NCI-H2081 treated with DMSO at 0.1 percent for 48 hours (cell line): ENCODE results near the gene SCARF1.

Source experiments
- DNase-seq: peaks from one replicate; lab custom pipeline; 2025; lab: John Stamatoyannopoulos, UW

The SCARF1 gene

DNA sequence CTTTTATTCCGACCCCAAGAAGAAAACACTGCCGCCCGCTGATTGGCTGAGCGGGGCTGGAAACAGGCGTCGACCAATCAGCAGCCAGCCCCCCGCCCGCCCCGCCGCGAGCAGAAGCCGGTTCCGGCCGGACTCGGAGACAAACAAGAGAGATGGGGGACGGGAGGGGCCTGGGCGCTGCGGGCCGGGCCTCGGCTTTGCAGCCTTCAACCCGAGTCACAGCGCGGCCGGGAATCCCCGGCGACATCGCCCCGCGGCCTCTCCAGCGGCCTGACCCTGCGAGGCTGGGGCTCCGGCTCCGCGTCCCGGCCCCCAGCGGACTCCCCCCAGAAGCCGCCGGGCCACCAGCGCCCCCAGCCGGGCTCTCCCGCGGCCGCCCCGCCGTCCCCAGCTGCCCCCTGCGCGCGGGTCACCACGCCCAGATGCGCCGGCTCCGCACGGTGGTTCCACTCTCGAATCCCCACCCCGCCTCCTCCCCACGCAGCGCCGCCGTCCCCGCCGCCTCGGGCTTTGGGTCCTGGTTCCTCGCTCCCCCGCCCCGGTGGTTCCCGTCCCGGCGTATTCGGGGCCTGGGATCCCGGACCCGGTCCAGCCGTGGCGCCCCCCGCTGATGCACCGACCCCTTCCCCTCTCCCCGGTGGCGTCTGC is 16.6 kb downstream of the SCARF1 start:
- peak; percentile 59 for DNase-seq

GRCh38 chr17:1627982-1628855 is 17.3 kb downstream of the SCARF1 start, which contains the start of gene SLC43A2:
Gene SLC43A2 (minus strand): TSS chr17:1628834. CDS start chr17:1627874, 960 bp downstream.
- no peak for DNase-seq

DNA sequence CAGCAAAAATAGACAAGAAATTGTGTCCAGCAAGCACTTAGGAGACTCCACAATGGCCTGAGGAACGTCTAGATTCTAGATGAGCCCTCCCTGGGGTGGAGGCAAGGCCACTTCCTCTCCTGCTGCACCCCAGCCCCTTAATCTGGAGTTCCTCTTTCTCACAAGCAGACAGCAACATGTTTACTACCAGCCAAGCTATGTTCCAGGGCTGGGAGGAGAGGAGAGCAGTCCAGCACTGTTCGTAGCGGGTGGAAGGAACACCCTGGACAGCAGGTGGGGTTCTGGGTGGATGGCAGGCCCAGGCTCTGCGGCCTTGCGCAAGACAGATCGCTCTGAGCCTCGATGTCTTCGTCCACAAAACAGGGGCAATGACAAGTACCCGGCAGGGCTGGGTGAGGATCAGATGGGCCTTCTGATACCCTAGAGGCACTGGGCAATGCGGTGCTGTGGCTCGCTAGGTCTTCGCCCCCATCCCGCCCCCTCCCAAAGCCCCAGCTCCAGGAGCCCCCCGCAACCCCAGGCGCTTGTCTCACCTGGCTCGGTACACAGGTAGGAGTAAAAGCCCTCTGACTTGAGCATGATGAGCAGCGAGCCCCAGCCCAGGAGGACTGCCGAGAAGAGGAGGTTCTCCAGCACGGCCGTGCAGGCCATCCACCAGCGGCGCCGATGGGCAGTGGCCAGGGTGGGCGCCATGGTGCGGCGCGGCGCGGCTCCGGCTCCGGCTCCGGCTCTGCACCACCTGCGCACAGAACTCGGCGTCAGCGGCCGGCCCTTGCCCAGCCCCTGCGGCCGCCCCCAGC is 18.1 kb downstream of the SCARF1 start:
- DNase-seq: no peak

GRCh38 chr17:1626333-1626732 is 19.2 kb downstream of the SCARF1 start:
- no peak for DNase-seq

- DNase-seq: no peak
Observed at GRCh38 chr17:1625581-1625980, 20.0 kb downstream of the SCARF1 start.

DNA sequence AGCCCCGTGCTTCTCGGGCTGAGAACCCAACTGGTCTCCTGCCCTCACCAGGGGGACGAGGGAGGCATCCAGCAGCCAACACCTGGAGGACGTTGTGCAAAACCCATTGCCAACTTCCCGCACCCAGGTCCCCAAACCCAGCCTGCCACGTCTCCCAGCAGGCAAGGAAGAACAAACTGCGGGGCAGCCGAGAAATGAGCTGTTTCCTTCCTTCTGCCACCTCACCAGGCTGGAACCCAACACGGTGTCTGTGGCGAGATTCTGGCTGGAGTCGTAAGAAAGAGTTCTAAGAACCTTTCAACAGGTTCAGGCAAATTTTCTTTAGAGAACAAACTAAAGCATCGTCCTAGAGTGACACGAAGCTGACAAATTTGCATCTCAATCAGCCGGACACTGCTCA is 20.5 kb downstream of the SCARF1 start:
- no peak for DNase-seq

- no peak for DNase-seq
Observed at GRCh38 chr17:1624650-1625049, 20.9 kb downstream of the SCARF1 start.

DNA sequence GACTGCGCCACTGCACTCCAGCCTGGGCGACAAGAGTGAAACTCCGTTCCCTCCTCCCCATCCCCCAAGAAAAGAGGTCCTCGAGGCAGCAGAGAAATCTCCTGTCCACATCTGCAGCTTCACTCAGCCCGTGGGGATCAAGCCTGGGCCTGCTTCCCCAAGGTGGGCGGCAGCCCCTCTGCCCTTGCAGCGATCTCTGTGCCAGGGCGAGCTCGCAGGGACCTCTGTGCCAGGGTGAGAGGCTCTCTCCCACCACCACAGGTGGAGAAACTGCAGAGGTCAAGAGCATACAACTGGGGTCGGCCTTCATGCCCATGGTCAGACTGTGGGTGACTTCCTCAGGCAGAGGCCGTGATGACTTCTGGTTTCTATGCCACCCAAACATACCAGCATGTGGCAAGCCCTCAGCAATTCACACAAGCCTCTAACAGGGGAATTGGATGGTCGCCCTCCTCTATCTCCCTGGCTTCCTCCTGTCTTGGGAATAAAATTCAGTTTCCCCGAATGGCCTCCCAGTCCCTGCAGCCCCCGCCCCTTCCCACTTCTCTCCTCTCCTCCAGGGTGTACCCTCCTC is 22.4 kb downstream of the SCARF1 start:
- DNase-seq: no peak

DNA sequence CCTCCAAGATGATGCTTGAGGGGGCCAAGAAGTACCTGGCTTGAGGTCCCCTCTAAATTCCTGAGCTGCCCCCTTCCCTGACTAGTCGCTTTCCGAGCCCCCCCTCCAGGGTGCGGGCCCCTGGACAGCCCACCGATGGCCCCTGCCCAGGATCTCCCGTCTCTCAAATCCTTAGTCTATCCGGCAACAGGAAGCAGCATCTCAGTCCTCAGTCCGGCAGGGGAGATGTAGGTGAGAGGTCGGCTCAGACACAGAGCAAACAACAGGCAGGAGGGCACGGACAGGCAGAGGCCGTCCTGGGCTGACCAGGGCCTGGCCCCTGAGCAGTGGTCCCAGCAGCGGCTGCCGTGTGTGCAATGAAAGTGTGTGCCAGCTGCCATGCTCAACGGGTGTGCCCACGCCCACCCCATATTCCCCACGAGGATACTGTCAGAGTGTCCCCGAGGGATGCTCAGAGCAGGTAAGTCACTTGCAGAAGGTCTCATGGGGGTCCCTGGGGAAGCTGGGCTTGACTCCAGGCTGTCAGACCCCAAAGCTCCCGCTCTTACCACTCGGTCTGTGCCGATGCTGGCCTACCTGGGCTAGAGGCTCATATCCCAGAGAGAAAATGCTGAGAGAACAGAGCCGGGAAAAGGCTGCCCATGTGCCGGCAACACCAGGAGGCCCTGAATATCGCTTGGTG is 24.1 kb downstream of the SCARF1 start:
- DNase-seq: no peak

DNA sequence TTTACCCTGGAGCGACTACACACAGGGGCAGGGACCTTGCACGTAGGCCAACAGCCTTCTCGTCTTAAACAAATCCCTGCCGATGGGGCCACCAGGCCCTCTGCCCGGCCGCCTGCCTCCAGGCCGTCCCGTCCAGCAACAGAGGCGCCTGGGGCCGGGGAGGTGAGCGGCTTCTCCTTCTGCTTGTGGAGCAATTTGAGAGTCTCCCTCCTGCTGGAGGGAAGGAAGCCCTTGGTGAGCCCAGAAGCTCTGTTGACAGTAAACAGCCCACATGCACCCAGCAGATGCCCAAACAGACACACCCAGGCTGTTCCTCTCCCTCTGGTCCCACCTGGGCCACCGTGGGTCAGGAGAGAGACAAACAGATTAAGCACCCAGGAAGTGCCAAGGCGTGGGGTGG is 25.0 kb downstream of the SCARF1 start:
- no peak for DNase-seq

- DNase-seq: no peak
Observed at GRCh38 chr17:1617620-1618174, 27.8 kb downstream of the SCARF1 start.

DNA sequence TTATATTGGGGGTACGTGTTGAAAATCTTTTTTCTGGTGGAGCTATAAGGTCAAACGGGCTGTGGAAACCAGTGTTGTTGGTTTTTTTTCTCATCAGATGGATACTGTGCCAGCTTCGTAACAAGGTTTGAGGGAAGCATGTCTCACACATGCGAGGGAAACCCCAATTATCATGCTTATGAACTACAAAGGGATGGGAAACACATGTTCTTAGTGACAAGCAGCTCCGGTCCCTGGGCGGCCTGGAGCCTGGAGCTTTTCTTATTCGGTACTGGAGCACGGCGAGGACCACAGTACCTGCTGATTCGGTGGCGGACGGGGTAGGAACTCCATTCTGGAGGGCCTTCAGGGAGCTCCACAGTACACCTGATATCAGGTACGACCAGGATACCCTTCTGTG is 29.4 kb downstream of the SCARF1 start:
- no peak for DNase-seq

GRCh38 chr17:1612400-1612799 is 33.1 kb downstream of the SCARF1 start:
- DNase-seq: no peak

- no peak for DNase-seq
Observed at GRCh38 chr17:1611715-1612114, 33.8 kb downstream of the SCARF1 start.

GRCh38 chr17:1608676-1609075 is 36.9 kb downstream of the SCARF1 start:
- no peak for DNase-seq

- DNase-seq: no peak
Observed at GRCh38 chr17:1607971-1608320, 37.6 kb downstream of the SCARF1 start.

DNA sequence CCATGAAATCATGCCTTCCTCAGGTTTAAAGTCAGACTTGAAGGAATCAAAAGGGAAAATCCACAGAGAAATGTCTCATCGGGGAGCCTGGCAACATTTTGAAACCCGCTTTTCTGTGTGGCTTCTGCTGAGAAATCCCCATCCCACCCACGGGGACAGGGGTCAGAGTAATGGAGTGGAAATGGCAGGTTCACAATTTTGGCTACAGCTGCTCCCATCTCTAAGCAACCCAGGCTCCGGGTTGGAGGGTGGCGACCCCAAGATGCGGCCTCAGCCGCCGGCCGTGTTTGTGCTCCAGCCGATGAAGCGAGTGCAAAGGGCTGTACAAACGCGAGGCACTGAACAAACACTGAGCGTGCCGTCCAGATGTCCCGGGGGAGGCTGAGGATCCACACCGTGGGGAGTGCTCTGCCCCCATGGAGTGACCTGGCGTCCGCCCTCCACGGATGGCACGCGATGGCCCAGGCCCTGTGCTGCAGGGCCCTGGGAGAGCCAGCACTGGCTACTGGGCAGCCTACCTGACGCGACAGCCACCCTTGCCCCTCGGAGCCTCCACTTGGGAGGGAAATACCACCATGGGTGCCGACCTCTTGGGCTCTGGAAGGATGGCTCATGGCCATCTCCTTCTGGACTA is 39.1 kb downstream of the SCARF1 start:
- DNase-seq: no peak

DNA sequence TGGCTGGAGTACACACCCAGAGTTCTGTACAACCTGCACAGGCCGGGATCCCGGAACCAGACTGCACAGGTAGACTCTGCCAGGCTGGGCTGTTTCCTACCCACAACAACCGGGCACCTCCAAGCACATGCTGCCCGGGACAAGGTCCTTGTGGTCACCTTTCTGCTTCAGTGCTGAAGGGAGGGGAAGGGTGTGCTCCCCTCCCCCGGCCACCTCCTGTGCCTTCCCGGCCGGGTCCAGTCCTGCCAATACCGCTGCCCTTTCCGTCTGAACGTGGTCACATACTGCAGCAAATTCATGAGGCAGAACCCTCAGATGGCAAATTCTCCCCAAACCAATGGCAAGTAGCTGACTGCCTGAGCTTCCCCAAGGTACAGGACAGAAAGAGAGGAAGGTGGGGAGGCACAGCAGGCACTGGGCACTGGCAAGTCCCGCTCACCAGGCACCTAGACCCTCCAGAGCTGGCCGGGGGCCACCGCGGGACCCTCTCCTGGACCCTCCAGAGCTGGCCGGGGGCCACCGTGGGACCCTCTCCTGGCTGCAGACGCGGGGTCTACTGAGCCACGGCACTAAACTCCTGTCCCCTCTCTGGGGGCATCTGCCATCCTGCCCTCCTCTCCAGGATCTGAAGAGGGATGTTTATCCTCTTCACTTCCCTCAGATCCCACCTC is 39.7 kb downstream of the SCARF1 start:
- no peak for DNase-seq

DNA sequence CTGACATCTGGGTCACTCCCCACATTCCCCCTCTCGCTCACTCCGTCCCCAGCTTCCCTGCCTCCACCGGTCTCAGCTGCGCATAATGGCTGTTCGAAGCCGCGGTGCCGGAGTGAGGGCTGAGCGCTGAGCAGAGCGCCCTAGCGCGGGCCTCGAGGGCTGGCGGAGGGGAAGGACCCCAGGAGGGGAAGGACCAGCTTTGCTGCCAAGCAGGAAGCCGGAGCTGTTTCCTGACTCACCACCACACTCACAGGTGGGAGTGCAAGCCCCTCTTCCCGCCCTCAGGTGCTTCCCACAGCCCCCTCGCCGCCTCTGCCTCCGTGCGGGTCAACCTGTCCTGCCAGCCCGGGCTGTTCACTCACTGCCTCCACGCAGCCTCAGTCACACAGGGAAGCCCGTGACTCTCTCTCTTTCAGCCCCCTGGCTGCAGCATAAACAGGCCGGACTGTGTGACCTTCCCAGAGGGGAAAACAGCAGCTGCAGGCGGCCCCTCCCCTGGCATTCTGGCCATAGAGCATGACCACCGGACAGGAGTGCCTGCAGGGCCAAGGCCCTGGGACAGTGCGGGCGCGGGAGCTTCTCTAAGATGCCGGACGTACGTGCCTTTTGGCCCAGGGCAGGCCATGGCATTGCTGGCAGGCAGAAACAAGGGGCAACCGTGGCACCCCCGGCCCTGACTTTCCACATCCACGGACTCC is 40.6 kb downstream of the SCARF1 start:
- DNase-seq: no peak

GRCh38 chr17:1601571-1601970 is 44.0 kb downstream of the SCARF1 start:
- no peak for DNase-seq
